ENCODE measurements around the gene RSU1. TPM values are rescaled to one million over a fixed set of nuclear protein-coding genes. Genes with fewer than 3 reads are reported as not detected.
A peak's percentile ranks its signal among the peaks of the same experiment; 100 is the strongest.

The RSU1 gene
- total RNA-seq, 1 donor from 2014 or later: 33.7 TPM

DNA sequence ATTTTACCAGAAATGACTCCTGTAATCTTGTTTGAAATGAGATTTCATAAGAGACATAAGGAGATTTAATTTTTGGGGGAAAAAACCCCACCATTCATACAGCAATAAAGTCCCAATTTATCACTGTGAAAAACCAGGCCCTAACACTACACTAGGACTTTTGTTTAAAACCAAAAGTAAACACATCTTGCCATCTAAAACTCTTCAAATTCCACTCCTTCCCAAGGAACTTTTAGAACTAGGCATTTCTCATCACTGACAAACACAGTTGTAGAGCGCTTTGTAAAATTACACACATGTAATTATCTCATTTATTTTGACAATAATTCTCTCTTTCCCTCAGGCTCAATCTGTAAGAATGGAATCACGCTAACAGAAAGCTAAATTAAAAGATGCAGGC, 167.5 kb downstream of the RSU1 start:
- Mint-ChIP-seq H3K4me3 (no peak overlapping the region), H3K9me3 (no peaks in the 10 kb centered on the region), H3K4me1 (peaks cover 8% of the 10 kb centered on the region), H3K36me3 (ENCODE audit: low read depth) (no peaks in the 10 kb centered on the region), H3K27ac (ENCODE audit: unreplicated experiment) (no peak overlapping the region), H3K27me3 (ENCODE audit: low read depth) (no peaks in the 10 kb centered on the region)
- TF ChIP-seq, protein P1, sequence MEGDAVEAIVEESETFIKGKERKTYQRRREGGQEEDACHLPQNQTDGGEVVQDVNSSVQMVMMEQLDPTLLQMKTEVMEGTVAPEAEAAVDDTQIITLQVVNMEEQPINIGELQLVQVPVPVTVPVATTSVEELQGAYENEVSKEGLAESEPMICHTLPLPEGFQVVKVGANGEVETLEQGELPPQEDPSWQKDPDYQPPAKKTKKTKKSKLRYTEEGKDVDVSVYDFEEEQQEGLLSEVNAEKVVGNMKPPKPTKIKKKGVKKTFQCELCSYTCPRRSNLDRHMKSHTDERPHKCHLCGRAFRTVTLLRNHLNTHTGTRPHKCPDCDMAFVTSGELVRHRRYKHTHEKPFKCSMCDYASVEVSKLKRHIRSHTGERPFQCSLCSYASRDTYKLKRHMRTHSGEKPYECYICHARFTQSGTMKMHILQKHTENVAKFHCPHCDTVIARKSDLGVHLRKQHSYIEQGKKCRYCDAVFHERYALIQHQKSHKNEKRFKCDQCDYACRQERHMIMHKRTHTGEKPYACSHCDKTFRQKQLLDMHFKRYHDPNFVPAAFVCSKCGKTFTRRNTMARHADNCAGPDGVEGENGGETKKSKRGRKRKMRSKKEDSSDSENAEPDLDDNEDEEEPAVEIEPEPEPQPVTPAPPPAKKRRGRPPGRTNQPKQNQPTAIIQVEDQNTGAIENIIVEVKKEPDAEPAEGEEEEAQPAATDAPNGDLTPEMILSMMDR (conservative IDR thresholded peaks at IDR 0.05): no peak
- DNase-seq (ENCODE audit: low read depth, low spot score): no peak

DNA sequence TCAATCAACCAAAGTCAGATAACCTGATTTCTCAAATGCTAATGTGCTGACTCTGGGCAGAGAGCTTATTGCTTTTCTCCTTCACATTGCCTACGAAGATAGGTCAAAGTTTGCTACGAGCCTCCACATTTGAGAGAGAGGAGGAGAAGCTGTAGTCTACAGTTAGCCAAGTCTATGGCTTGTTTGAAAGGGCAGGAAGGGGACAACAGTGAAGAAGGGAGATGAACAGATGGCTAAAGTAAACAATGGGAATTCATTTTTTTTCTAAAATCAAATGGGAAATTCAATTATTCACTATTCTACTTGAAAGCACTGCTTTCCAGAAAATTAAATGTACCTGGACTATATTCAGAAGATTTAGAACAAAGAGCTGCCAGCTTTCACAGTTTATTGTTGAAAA, 168.9 kb downstream of the RSU1 start:
- Mint-ChIP-seq H3K4me3 (no peak overlapping the region), H3K27ac (ENCODE audit: unreplicated experiment) (no peak overlapping the region), H3K4me1 (peaks cover 8% of the 10 kb centered on the region), H3K9me3 (no peaks in the 10 kb centered on the region), H3K36me3 (ENCODE audit: low read depth) (no peaks in the 10 kb centered on the region), H3K27me3 (ENCODE audit: low read depth) (no peaks in the 10 kb centered on the region)
- TF ChIP-seq, protein P1 (conservative IDR thresholded peaks at IDR 0.05): no peak
- no peak for DNase-seq (ENCODE audit: low read depth, low spot score)

DNA sequence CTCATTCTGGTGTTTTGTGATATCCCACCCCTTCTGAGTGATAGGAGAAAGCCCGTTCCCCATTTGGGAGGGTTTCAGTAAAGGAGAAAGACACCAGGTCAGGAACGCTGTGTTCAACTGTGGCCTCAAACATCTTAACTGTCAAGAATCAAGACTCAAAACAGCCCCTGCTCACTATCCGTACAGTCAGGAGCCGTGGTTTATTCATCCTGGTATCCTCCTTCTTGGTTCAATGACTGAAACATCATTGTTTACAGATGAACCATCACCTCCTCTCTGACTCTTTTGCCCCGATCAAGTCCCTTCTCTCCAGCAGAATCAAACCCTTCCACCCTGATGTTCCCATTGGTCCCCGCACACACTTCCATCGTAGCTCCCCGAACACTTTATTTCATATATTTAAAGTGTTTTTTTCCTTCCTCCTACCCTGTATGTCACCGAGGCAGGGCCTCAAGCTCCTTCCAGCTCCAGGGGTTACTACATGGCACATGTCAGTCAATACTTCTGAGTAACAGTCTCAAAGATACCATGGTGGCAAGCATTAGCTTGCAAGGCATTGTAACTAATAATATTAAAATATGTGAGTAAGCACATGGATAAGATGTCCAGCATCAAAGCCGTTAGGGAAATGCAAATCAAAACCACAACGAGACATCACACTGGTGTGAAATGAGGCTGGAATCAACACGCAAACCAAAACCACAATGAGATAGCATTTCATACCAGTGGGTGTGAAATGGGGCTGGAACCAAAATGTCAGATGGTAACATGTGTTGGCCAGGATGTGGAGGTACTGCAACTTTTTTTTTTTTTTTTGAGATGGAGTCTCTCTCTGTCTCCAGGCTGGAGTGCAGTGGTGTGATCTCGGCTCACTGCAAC, 170.8 kb downstream of the RSU1 start:
- H3K4me3 Mint-ChIP-seq: no peak overlapping the region
- H3K27me3 Mint-ChIP-seq (ENCODE audit: low read depth): no peaks in the 10 kb centered on the region
- no peaks in the 10 kb centered on the region for H3K9me3 Mint-ChIP-seq

DNA sequence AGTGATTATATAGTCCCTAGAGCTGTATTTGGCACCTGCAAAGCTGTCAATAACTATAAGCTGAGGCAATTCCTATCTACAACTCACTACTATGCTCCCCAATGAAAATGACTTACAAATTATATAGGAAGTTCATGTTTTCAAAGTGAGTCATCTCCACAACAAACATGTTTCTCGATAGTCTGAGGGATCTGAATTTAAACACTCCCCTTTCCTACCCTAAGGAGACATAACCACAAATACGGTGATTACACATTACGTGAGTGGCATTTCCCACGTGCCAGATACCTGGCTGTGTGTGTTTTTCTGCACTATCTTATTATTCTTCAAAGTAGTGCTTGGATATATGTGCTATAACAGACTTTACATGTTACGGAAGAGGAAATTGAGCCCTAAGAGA, 173.1 kb downstream of the RSU1 start:
- no peak for DNase-seq (ENCODE audit: low read depth, low spot score)
- Mint-ChIP-seq H3K9me3 (no peaks in the 10 kb centered on the region), H3K36me3 (ENCODE audit: low read depth) (no peaks in the 10 kb centered on the region), H3K4me3 (no peak overlapping the region), H3K27me3 (ENCODE audit: low read depth) (no peaks in the 10 kb centered on the region), H3K27ac (ENCODE audit: unreplicated experiment) (no peak overlapping the region), H3K4me1 (no peaks in the 10 kb centered on the region)
- TF ChIP-seq, protein P1 (conservative IDR thresholded peaks at IDR 0.05): no peak

More for the DNA sequence above, 170.8 kb downstream of the RSU1 start:
- Mint-ChIP-seq H3K27ac (ENCODE audit: unreplicated experiment) (peak overlapping the region; percentile 82), H3K36me3 (ENCODE audit: low read depth) (no peaks in the 10 kb centered on the region), H3K4me1 (peaks cover 8% of the 10 kb centered on the region)
- TF ChIP-seq, protein P1 (conservative IDR thresholded peaks at IDR 0.05): no peak
- no peak for DNase-seq (ENCODE audit: low read depth, low spot score)

DNA sequence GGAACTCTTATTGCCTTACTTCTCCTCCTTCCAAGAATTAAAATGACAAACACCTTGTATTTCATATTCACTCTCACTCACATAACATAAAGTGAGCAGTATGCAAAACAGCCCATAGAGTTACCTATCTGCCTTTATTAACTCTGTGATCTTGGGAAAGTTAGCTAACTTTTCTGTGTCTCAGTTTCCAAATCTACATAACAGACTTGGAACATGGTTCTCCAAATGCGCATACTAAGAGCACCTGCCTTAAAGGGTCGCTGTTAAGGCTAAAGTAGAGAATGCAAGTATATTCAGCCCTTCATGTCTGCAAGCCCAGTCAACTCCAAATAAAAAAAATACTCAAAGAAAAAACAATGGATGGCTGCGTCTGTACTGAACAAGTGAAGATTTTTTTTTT, 173.7 kb downstream of the RSU1 start:
- H3K27ac Mint-ChIP-seq (ENCODE audit: unreplicated experiment): no peak overlapping the region
- H3K27me3 Mint-ChIP-seq (ENCODE audit: low read depth): no peaks in the 10 kb centered on the region
- no peak overlapping the region for H3K4me3 Mint-ChIP-seq
- no peak for DNase-seq (ENCODE audit: low read depth, low spot score)
- H3K9me3 Mint-ChIP-seq: no peaks in the 10 kb centered on the region
- TF ChIP-seq, protein P1 (conservative IDR thresholded peaks at IDR 0.05): no peak
- H3K4me1 Mint-ChIP-seq: no peaks in the 10 kb centered on the region
- H3K36me3 Mint-ChIP-seq (ENCODE audit: low read depth): no peaks in the 10 kb centered on the region
